Fibroblast of villous mesenchyme (primary cell): Measurements from ENCODE around the gene MVK. TPM values are rescaled to one million over a fixed set of nuclear protein-coding genes. Genes with fewer than 3 reads are reported as not detected.

Source experiments
- DNase-seq: peaks from one replicate; pipeline ENCODE4 v3.0.0-alpha.2; 2010; ENCODE audit warnings: low read depth
- H3K4me3 ChIP-seq: 2 replicates; pipeline ENCODE4 v1.5.1; 2011; ENCODE audit warnings: low read depth, mild to moderate bottlenecking, low read length
- total RNA-seq: library from RNA; depleted of rRNA; stranded (reverse); fragments of >200 nt; gene quantifications from 2 replicates; pipeline ENCODE4 v1.2.3, GENCODE V29; 2012
- TF ChIP-seq, protein P1 (sequence below): IDR thresholded peaks from 2 replicates; pipeline ENCODE4 v1.5.1; 2012; ENCODE audit warnings: low read depth, mild to moderate bottlenecking, low read length; ENCODE audit not compliant: insufficient read depth

The MVK gene
- total RNA-seq, 1 donor = 29.8 TPM

- no peak overlapping the region for H3K4me3 ChIP-seq
- DNase-seq = no peak
- TF ChIP-seq, protein P1, sequence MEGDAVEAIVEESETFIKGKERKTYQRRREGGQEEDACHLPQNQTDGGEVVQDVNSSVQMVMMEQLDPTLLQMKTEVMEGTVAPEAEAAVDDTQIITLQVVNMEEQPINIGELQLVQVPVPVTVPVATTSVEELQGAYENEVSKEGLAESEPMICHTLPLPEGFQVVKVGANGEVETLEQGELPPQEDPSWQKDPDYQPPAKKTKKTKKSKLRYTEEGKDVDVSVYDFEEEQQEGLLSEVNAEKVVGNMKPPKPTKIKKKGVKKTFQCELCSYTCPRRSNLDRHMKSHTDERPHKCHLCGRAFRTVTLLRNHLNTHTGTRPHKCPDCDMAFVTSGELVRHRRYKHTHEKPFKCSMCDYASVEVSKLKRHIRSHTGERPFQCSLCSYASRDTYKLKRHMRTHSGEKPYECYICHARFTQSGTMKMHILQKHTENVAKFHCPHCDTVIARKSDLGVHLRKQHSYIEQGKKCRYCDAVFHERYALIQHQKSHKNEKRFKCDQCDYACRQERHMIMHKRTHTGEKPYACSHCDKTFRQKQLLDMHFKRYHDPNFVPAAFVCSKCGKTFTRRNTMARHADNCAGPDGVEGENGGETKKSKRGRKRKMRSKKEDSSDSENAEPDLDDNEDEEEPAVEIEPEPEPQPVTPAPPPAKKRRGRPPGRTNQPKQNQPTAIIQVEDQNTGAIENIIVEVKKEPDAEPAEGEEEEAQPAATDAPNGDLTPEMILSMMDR = no peak
These were observed 34.7 kb downstream of the MVK start for GRCh38 chr12:109608270-109608669.

- no peak overlapping the region for H3K4me3 ChIP-seq
- DNase-seq = no peak
- TF ChIP-seq, protein P1 = no peak
These were observed 35.2 kb downstream of the MVK start for GRCh38 chr12:109608793-109609192.

GRCh38 chr12:109609342-109609741 lies 35.7 kb downstream of the MVK start:
- H3K4me3 ChIP-seq = no peak overlapping the region
- DNase-seq = no peak
- TF ChIP-seq, protein P1 = no peak

DNA sequence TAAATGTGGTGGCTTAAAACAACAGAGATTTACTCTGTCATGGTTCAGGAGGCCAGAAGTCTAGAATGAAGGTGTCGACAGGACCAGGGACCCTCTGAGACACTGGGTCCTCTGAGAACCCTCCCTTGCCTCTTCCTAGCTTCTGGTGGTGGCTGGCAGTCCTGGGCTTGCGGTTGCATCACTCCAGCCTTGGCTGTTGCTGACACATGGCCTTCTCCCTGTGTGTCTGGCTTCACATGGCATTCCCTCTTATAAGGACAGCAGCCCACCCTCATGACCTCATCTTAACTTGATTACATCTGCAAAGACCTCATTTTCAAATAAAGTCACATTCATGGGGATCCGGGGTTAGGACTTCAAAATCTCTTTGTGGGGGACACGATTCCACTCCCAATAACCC lies 36.9 kb downstream of the MVK start:
- DNase-seq = no peak
- no peak overlapping the region for H3K4me3 ChIP-seq
- TF ChIP-seq, protein P1 = no peak

- TF ChIP-seq, protein P1 = no peak
- DNase-seq = no peak
- H3K4me3 ChIP-seq = no peak overlapping the region
These were observed 37.6 kb downstream of the MVK start for GRCh38 chr12:109611223-109611622.

GRCh38 chr12:109612003-109612402 lies 38.4 kb downstream of the MVK start:
- TF ChIP-seq, protein P1 = no peak
- DNase-seq = no peak
- no peak overlapping the region for H3K4me3 ChIP-seq

GRCh38 chr12:109612975-109613502 lies 39.4 kb downstream of the MVK start:
- H3K4me3 ChIP-seq = no peak overlapping the region
- TF ChIP-seq, protein P1 = peak; percentile 34
- peak; percentile 8 for DNase-seq
